T-helper 1 cell treated with Interleukin-12 subunit alpha and Interleukin-12 subunit beta and Interleukin-4 antibody, amounts not matched to agents 30 μg/mL and 1 μg/mL, for 36 hours (primary cell): ENCODE results near the gene CPNE6.
A peak's percentile ranks its signal among the peaks of the same experiment; 100 is the strongest.

Experiments
- H3K27ac Mint-ChIP-seq: one replicate; pipeline ENCODE4 v1.8.0; 2021; ENCODE audit warnings: mild to moderate bottlenecking, mixed read lengths
- H3K27me3 Mint-ChIP-seq: one replicate; pipeline ENCODE4 v1.8.0; 2021; ENCODE audit warnings: low read depth, mixed read lengths
- H3K36me3 Mint-ChIP-seq: one replicate; pipeline ENCODE4 v1.8.0; 2021; ENCODE audit warnings: low read depth, mixed read lengths
- H3K4me1 Mint-ChIP-seq: one replicate; pipeline ENCODE4 v1.8.0; 2021; ENCODE audit warnings: low read depth, mixed read lengths
- H3K4me3 Mint-ChIP-seq: one replicate; pipeline ENCODE4 v1.8.0; 2021; ENCODE audit warnings: mild to moderate bottlenecking, moderate library complexity, mixed read lengths
- H3K9me3 Mint-ChIP-seq: one replicate; pipeline ENCODE4 v1.8.0; 2021; ENCODE audit warnings: mixed read lengths

CPNE6 gene

DNA sequence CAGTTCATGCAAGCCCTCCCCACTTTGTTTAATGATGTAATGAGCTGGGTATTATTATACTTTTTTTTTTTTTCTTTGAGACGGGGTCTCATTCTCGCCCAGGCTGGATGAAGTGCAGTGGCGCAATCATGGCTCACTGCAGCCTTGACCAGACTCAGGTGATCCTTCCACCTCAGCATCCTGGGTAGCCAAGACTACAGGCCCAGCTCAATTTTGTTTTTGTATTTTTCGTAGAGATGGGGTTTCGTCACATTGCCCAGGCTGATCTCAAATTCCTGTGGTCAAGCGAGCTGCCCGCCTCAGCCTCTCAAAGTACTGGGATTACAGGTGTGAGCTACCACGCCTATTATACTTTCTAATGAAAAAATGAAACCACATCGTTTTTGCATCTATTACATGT, 38.7 kb downstream of the CPNE6 start:
- H3K27me3 Mint-ChIP-seq: no peaks in the 10 kb centered on the region
- H3K36me3 Mint-ChIP-seq: peaks cover 8% of the 10 kb centered on the region
- H3K4me1 Mint-ChIP-seq: peaks cover 29% of the 10 kb centered on the region
- no peak overlapping the region for H3K4me3 Mint-ChIP-seq
- H3K27ac Mint-ChIP-seq: no peak overlapping the region
- no peaks in the 10 kb centered on the region for H3K9me3 Mint-ChIP-seq

DNA sequence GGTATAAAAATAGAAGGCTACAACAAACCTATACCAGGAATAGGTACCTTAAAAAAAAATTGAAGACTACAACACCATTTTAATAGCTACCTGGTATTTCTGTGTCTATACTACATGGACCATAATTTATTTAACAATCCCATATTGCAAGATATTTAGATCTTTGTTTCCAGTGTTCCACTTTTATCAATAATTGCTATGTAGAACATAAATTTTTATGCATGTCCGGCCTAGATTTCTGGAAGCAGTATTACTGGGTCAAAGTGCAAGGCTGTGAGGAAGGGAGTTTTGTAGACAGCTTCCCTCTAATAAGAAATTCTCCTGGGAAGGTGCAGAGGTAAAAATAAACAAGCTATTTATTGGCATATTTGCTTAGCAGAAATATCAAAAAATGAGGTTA, 39.2 kb downstream of the CPNE6 start:
- H3K36me3 Mint-ChIP-seq: peaks cover 10% of the 10 kb centered on the region
- no peak overlapping the region for H3K27ac Mint-ChIP-seq
- H3K4me3 Mint-ChIP-seq: no peak overlapping the region
- H3K27me3 Mint-ChIP-seq: no peaks in the 10 kb centered on the region
- H3K9me3 Mint-ChIP-seq: no peaks in the 10 kb centered on the region
- H3K4me1 Mint-ChIP-seq: peaks cover 29% of the 10 kb centered on the region

DNA sequence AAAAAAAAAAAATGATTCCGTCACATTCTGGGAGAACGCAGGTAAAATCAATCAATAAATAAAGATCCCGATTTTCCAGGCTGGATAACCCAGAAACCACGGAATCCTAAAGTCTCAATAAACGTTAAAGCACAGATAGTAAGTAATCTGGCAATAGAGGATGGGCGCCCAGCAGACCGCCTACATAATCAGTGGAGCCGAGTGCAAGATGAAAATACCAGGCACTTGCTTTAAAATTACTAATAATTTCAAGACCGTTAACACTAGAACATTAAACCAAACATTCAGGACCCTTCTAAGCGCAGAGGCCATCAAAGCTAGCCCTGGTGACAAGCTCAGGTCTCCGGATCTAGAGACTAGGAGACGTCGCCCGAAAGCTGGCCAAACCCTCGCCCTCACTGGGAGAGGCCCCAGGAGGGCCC, 42.0 kb downstream of the CPNE6 start:
- Mint-ChIP-seq H3K9me3 (no peaks in the 10 kb centered on the region), H3K36me3 (peaks cover 26% of the 10 kb centered on the region), H3K4me1 (peaks cover 35% of the 10 kb centered on the region), H3K27ac (peak overlapping the region; percentile 100), H3K27me3 (no peaks in the 10 kb centered on the region), H3K4me3 (peak overlapping the region; percentile 98)

DNA sequence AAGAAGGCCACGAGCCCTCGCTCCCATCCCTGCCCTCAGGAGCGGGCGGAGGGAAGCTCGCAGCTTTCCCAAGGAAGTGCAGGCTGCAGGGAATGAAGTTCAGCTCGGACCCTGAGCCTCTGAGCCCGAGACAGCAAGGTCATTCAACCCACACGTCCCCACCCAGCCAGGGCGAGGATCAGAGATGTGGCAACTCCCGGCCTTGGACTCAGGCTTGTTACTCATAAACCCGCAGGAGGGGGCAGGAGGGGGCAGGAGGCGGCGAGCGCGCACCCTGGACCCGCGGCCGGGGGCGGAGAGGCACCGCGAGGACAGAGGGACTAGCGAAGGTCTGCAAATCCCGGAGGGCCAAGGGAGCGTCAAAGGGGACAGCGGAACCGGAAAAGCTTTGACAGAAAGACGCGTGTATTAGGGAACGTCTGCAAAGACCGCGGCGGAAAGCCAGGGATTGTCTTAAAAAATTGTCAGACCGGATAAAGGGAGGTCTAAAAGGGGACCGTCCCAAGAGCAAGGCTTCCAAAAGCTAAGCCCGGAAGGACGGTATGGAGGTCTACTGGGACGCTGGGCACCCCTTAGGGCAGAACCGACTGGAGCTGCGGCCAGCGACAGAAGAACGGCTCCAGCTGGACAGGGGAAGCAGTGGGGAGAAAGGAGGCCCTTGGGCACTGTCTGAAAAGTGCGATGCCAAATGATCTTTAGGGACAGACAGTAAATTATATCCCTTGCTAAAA, 42.6 kb downstream of the CPNE6 start:
- H3K27me3 Mint-ChIP-seq: no peaks in the 10 kb centered on the region

DNA sequence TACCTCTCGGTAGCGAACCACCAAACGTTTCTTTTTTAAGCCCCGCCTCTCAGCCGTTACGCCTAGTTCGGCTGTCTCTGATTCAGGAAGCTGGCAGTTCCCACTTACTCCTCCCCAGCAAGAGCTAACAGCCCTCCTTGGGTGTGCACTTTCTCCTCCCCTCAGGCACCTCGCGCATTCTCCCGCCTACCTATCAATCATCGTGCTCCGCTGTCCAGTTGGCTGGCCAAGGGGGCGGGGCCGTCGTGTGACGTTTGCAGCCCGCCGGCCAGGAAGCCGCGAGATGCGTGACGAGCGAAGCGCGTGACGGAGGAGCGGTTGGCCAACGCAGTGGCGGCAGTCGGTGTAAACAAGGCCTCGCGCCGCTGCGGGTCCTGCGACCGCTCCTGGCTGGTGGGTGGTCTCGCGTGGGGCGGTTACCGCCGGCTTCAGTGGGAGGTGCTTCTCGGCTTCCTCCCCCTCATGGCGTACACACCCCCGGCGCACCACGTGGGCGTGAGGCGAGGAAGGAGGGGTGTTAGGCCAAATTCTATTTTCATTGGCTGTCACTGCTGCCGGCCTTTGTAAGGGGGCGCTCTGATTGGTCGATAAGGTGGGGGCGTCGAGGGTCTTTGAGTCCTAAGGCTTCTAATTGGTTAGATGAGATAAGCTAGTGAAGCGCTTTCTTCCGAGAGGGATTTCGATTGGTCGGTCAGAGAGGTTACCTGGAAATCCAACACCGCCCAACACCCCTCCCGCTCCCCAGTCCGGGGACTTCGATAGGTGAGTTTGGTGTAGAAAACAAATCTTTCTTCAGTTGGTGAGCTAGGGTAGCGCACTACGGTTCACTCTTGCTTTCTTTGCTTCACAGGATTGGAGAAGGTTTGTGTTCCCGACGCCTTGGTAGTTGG, 43.4 kb downstream of the CPNE6 start, which contains the start of the genes DCAF11 and NRL:
Gene DCAF11 (plus strand): TSS at position 246 of the 890 bp plus-strand sequence. CDS start 818 bp downstream, outside the sequence.
Gene NRL (minus strand): TSS at position 418 of the 890 bp plus-strand sequence. CDS start 32,101 bp downstream, outside the sequence.
- H3K4me3 Mint-ChIP-seq: peak within 1 kb of the TSS; percentile 98
- no peaks in the 10 kb centered on the region for H3K9me3 Mint-ChIP-seq
- peaks cover 34% of the 10 kb centered on the region for H3K4me1 Mint-ChIP-seq
- H3K36me3 Mint-ChIP-seq: peaks cover 38% of the 10 kb centered on the region
- no peaks in the 10 kb centered on the region for H3K27me3 Mint-ChIP-seq
- peak within 1 kb of the TSS; percentile 100 for H3K27ac Mint-ChIP-seq

More for the DNA sequence above, 42.6 kb downstream of the CPNE6 start:
- peaks cover 31% of the 10 kb centered on the region for H3K36me3 Mint-ChIP-seq
- peaks cover 32% of the 10 kb centered on the region for H3K4me1 Mint-ChIP-seq
- H3K4me3 Mint-ChIP-seq: peak overlapping the region; percentile 98
- H3K9me3 Mint-ChIP-seq: no peaks in the 10 kb centered on the region
- peak overlapping the region; percentile 100 for H3K27ac Mint-ChIP-seq

DNA sequence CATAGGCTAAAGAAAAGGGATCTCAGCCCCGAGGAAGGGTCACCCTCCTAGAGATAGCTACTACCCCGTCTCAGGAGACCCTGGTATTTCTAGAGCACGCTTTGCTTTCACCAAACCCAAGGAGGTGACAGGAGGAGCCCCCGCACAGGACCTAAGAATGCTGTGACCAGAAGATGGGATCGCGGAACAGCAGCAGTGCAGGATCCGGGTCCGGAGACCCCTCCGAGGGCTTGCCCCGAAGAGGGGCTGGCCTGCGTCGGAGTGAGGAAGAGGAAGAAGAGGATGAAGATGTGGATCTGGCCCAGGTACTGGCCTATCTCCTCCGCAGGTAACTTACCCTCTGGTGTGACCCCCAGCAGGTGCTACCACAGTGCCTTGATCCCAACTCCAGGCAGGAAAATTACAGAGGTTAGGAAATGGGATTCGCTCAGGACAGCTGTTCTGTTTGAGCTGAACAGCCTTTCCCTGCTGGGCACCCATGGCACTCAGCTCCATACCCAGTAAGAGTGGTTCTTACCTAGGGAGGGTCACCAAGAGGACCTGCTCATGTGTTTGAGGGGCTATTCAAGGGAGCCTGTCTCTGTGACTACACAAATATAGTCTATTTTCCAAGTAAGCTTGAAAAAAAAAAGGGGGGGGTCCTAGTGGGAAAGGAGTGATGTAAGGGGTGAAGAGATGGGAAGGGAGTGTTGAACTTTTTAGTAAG, 44.2 kb downstream of the CPNE6 start:
- Mint-ChIP-seq H3K27me3 (no peaks in the 10 kb centered on the region), H3K4me1 (peaks cover 33% of the 10 kb centered on the region), H3K4me3 (peak overlapping the region; percentile 98), H3K27ac (peak overlapping the region; percentile 100), H3K36me3 (peaks cover 39% of the 10 kb centered on the region), H3K9me3 (no peaks in the 10 kb centered on the region)

DNA sequence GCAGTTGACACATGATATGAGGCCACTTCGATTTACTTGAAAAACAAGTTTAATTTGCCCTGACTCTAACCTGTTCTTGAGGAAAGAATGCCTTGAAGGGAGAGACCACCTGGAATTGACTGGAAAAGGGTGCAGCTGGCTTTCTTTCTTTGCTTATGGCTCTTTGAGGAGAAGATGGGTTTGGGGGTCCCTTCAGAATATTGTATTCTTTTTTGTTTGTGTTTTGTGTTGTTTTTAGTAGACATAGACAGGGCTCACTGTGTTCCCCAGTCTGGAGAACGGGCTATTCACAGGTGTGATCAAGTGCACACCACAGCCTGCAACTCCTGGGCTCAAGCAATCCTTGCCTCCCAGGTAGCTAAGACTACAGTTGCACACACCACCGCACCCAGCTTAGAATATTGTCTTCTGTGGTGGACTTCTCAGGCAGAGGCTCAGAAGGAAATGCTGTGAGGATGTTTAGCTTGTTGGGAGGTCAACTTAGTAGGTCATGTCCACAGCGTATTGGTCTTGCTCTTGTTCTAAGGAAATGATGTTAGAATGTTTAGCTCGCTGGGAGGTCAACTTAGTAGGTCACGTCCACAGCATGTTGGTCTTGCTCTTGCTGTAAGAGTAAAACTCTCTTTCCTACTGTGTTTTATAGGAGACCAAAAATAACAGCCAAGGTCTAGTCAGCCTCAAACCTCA, 44.9 kb downstream of the CPNE6 start:
- Mint-ChIP-seq H3K27me3 (no peaks in the 10 kb centered on the region), H3K36me3 (peaks cover 45% of the 10 kb centered on the region), H3K9me3 (no peaks in the 10 kb centered on the region), H3K27ac (peak overlapping the region; percentile 52), H3K4me1 (peaks cover 27% of the 10 kb centered on the region), H3K4me3 (peak overlapping the region; percentile 98)

DNA sequence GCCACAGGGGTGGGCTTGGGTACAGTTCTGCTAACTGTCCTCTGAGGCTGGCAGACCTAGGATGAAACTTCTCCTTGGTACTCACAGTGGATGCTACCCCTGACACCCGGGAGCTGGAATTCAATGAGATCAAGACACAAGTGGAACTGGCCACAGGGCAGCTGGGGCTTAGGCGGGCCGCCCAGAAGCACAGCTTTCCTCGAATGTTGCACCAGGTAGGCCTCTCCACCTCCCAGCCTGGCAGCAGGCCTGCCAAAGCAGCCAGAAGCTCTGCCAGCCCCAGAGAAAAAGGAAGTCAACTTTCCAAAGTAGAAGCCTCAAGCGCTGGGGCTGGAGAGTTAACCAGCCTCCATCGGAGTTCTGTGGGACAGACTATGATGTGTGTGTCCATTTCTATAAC, 45.8 kb downstream of the CPNE6 start:
- Mint-ChIP-seq H3K36me3 (peaks cover 50% of the 10 kb centered on the region), H3K9me3 (no peaks in the 10 kb centered on the region), H3K4me1 (peaks cover 27% of the 10 kb centered on the region), H3K4me3 (no peak overlapping the region), H3K27ac (no peak overlapping the region), H3K27me3 (no peaks in the 10 kb centered on the region)

DNA sequence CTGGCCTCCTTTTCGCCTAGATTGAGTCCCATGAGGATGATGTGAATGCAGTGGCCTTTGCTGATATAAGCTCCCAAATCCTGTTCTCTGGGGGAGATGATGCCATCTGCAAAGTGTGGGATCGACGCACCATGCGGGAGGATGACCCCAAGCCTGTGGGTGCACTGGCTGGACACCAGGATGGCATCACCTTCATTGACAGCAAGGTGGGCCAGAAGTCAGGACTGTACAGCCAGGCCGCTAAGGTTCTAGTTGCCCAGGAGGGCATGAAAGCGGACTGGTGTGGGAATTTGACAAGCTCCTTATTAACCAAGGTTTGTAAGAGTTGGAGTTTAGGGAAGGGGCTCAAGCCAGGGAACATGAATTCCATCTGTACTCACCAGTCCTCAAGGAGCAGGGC, 48.3 kb downstream of the CPNE6 start:
- H3K27me3 Mint-ChIP-seq: no peaks in the 10 kb centered on the region
- no peak overlapping the region for H3K27ac Mint-ChIP-seq
- peaks cover 29% of the 10 kb centered on the region for H3K4me1 Mint-ChIP-seq
- H3K36me3 Mint-ChIP-seq: peaks cover 60% of the 10 kb centered on the region
- H3K9me3 Mint-ChIP-seq: no peaks in the 10 kb centered on the region
- H3K4me3 Mint-ChIP-seq: no peak overlapping the region

DNA sequence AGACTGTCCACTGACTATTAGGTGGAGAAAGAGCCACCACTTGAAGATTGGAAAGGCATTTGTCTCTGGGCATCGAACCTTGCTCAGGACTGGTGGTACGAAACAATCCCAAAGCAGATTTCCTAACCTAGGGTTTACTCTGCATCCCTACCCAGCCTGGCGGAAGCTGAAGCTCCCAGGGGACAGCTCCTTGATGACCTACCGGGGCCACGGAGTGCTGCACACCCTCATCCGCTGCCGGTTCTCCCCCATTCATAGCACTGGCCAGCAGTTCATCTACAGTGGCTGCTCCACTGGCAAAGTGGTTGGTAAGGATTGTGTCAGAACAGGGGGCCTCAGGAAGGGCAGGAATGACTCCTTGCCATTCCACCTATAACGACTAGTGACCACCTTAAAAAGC, 49.8 kb downstream of the CPNE6 start:
- Mint-ChIP-seq H3K4me3 (no peak overlapping the region), H3K27ac (no peak overlapping the region), H3K4me1 (peaks cover 24% of the 10 kb centered on the region), H3K27me3 (no peaks in the 10 kb centered on the region), H3K36me3 (peaks cover 55% of the 10 kb centered on the region), H3K9me3 (no peaks in the 10 kb centered on the region)

DNA sequence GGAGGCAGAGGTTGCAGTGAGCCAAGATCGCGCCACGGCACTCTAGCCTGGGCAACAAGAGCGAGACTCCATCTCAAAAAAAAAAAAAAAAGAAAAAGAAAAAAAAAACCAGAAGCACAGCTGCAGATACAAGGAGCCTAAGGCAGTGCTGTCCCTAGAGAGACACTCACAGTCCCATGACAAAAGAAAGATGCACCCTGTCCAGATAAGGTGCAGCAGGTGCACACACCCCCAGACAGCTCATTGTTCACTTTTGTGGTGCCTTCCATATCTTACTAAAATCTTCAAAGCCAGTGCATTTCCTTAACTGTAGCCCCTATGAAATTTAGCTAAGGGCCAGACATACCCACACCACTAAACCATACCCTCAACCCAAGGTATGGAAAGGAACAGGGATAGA, 51.1 kb downstream of the CPNE6 start:
- Mint-ChIP-seq H3K9me3 (no peaks in the 10 kb centered on the region), H3K27me3 (no peaks in the 10 kb centered on the region), H3K4me3 (no peak overlapping the region), H3K27ac (no peak overlapping the region), H3K36me3 (peaks cover 45% of the 10 kb centered on the region), H3K4me1 (peaks cover 15% of the 10 kb centered on the region)

DNA sequence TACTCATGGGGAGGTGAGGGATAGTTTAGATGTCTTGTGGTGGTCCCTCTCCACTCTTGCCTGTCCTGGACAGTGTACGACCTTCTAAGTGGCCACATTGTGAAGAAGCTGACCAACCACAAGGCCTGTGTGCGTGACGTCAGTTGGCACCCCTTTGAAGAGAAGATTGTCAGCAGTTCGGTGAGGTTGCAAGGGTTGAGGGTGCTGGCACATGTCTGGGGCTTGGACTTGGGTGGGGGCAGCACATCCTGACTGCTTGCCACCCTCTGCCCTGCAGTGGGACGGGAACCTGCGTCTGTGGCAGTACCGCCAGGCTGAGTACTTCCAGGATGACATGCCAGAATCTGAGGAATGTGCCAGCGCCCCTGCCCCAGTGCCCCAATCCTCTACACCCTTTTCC, 51.5 kb downstream of the CPNE6 start:
- H3K9me3 Mint-ChIP-seq: no peaks in the 10 kb centered on the region
- H3K4me1 Mint-ChIP-seq: peaks cover 12% of the 10 kb centered on the region
- no peak overlapping the region for H3K4me3 Mint-ChIP-seq
- H3K36me3 Mint-ChIP-seq: peaks cover 42% of the 10 kb centered on the region
- no peak overlapping the region for H3K27ac Mint-ChIP-seq
- no peaks in the 10 kb centered on the region for H3K27me3 Mint-ChIP-seq

DNA sequence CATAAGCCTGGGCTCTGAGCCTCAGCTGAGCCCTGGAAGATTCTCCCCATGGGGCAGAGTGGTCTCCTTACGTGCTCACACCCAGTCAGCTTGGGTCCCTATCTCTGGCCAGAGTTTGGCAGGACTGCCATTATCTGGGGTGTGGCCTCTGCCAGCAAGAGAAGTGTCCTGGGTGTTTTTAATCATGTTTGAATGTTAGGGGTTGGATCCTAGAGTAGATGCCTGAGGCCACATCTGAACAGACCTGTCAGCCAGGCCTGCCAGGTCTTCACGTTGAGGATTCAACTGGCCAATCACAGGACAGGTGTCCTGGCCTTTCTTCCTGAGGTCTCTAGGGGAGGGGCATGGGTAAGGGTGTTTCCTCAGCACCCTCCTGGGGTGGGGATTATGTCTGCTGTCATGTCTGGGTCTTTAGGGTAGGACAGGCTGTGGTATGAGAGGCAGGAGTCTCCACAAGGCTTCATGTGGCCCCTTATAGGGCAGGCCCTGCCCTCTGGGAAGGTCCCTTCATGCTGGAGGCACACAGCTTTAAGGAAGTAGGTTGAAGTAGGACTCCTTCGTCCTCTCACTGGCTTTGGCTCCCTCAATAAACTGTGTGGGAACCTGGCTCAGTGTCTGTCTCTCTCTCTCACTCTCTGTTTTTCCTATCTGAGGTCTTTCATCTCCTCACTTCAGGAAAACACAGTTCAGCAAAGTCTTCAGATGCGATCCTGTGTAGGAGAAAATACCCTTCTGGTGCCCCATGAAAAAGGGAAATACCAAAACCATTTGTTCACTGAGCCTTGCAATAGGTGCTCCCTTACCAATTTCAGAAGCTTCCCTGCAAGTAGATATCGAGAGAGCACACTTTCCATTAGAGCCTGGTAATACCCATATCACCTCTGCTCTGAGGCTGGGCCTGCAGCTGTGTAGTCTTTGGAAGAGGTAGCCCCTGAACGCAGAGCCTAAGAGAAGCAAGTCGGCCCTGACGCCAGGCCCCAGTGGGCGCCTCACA, 52.4 kb downstream of the CPNE6 start:
- Mint-ChIP-seq H3K4me1 (peaks cover 10% of the 10 kb centered on the region), H3K4me3 (no peak overlapping the region), H3K27ac (peak overlapping the region; percentile 76), H3K9me3 (no peaks in the 10 kb centered on the region), H3K36me3 (peaks cover 37% of the 10 kb centered on the region), H3K27me3 (no peaks in the 10 kb centered on the region)
